Glutamatergic neuron (in vitro differentiated cells): Measurements from ENCODE around the gene TBCE. TPM values are rescaled to one million over a fixed set of nuclear protein-coding genes. Genes with fewer than 3 reads are reported as not detected.

Source experiments
- DNase-seq: peaks from one replicate; pipeline ENCODE4 v3.0.0; 2022
- H3K27ac Mint-ChIP-seq: one replicate; pipeline ENCODE4 v1.8.0; 2020; ENCODE audit warnings: mild to moderate bottlenecking, mixed read lengths, inconsistent platforms; ENCODE audit not compliant: unreplicated experiment
- H3K27me3 Mint-ChIP-seq: one replicate; pipeline ENCODE4 v1.8.0; 2020; ENCODE audit warnings: mild to moderate bottlenecking, moderate library complexity, mixed read lengths, inconsistent platforms; ENCODE audit not compliant: unreplicated experiment
- H3K36me3 Mint-ChIP-seq: one replicate; pipeline ENCODE4 v1.8.0; 2020; ENCODE audit warnings: mild to moderate bottlenecking, mixed read lengths, inconsistent platforms; ENCODE audit not compliant: unreplicated experiment
- H3K4me1 Mint-ChIP-seq: one replicate; pipeline ENCODE4 v1.8.0; 2020; ENCODE audit warnings: mild to moderate bottlenecking, low read depth, mixed read lengths, inconsistent platforms; ENCODE audit not compliant: unreplicated experiment
- H3K4me3 Mint-ChIP-seq: one replicate; pipeline ENCODE4 v1.8.0; 2020; ENCODE audit warnings: mild to moderate bottlenecking, mixed read lengths, inconsistent platforms; ENCODE audit not compliant: unreplicated experiment
- H3K9me3 Mint-ChIP-seq: one replicate; pipeline ENCODE4 v1.8.0; 2020; ENCODE audit warnings: mild to moderate bottlenecking, moderate library complexity, mixed read lengths, inconsistent platforms; ENCODE audit not compliant: unreplicated experiment
- total RNA-seq: library from RNA; stranded (reverse); fragmentation: NEBNext Ultra II Directional; extraction: Animal tissue kit (Norgen Biotek cat#: 25700); gene quantifications from one replicate; pipeline ENCODE4 v1.2.1, GENCODE V29; 2021; ENCODE audit not compliant: unreplicated experiment
- TF ChIP-seq, protein P1 (sequence below): fragments of 200-600 bp; sonication (generic); IDR thresholded peaks from one replicate; pipeline ENCODE4 v1.5.0; 2021; ENCODE audit not compliant: partially characterized antibody, unreplicated experiment

Gene TBCE
- total RNA-seq, 1 donor from 2014 or later: 30.7 TPM

DNA sequence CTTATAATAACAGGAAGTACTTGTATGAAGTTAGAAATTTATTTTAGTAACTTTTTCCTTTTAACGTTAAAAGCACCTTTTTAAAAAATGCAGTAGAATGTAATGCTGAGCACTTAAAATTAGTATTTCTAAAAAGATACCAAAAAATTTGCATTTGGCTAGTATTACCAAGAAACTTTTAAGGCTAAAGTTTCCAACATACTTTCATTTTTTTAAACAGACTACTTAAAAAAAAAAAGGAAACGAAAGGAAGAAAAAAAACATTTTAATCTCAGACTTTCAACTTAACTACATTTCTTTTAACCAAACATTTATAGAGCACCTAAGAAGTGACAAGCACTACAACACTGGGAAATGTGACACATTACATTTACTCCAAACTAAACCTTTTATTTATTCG, 42.1 kb upstream of the TBCE start:
- Mint-ChIP-seq H3K4me1 (peaks cover 20% of the 10 kb centered on the region), H3K36me3 (no peaks in the 10 kb centered on the region), H3K27me3 (peaks cover 8% of the 10 kb centered on the region), H3K27ac (no peak overlapping the region), H3K9me3 (peaks cover 5% of the 10 kb centered on the region), H3K4me3 (peak overlapping the region; percentile 6)
- TF ChIP-seq, protein P1, sequence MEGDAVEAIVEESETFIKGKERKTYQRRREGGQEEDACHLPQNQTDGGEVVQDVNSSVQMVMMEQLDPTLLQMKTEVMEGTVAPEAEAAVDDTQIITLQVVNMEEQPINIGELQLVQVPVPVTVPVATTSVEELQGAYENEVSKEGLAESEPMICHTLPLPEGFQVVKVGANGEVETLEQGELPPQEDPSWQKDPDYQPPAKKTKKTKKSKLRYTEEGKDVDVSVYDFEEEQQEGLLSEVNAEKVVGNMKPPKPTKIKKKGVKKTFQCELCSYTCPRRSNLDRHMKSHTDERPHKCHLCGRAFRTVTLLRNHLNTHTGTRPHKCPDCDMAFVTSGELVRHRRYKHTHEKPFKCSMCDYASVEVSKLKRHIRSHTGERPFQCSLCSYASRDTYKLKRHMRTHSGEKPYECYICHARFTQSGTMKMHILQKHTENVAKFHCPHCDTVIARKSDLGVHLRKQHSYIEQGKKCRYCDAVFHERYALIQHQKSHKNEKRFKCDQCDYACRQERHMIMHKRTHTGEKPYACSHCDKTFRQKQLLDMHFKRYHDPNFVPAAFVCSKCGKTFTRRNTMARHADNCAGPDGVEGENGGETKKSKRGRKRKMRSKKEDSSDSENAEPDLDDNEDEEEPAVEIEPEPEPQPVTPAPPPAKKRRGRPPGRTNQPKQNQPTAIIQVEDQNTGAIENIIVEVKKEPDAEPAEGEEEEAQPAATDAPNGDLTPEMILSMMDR: no peak
- no peak for DNase-seq

DNA sequence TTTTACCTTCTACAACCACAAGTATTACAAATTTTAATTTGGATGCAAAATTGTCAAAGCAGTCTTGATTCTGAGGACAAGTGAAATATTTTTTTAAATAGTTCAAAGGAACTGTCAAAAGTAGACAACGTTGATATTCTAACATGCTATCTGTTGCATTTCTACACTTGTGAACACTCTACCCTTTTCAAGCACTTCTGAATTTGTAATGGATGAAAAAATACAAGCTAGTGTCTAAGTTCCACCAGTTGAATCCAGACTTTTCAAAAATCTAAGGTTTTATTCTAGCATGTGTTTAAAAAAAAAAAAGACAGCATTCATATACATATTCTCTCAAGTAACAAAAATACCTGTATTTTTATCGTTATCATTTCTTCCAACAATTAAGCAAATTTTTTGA, 41.4 kb upstream of the TBCE start:
- peak overlapping the region; percentile 98 for H3K4me3 Mint-ChIP-seq
- peak overlapping the region; percentile 90 for H3K27ac Mint-ChIP-seq
- peaks cover 5% of the 10 kb centered on the region for H3K9me3 Mint-ChIP-seq
- TF ChIP-seq, protein P1: no peak
- peaks cover 21% of the 10 kb centered on the region for H3K4me1 Mint-ChIP-seq
- no peaks in the 10 kb centered on the region for H3K36me3 Mint-ChIP-seq
- no peak for DNase-seq
- H3K27me3 Mint-ChIP-seq: peaks cover 6% of the 10 kb centered on the region

DNA sequence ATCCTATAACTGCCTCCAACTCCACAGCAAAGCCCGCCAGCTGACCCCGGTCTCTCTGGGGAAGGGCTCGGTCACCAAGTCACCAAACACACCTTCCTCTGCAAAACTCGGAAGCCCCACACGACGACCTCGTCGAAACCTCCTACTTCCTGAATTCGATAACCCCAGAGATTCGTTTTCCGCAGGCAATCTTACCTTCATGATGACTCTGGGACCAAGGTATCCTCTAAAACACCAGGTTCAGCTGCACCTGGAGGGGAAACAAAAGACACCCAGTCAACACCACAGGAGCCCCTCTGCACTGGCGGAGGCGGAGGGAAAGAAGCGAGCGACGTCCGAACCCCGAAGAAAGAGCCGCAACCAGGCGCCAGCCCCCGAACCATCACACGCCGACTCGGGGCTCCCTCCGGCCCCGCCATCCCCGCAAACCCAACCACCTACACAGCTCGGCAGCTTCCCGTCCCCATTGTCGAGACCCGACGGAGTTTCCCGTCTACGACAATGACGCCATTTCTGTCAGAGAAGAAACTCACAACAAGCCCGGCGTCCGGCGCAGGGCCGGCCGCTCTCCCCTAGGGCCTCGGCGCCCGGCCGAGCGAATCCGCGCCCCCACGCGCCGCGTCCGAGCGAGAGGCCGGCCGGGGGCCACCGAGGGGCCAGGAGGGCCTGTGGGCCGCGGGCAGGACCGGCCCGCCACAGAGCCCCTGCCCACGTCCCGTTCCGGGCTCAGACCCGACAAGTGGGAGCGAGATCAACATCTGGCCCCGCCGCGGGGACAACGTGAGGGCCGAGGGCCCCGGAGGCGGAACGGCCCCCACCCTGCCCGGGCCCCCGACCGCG, 40.3 kb upstream of the TBCE start:
- Mint-ChIP-seq H3K27ac (peak overlapping the region; percentile 93), H3K4me1 (peaks cover 25% of the 10 kb centered on the region), H3K4me3 (peak overlapping the region; percentile 98), H3K36me3 (no peaks in the 10 kb centered on the region), H3K9me3 (peaks cover 5% of the 10 kb centered on the region), H3K27me3 (peaks cover 7% of the 10 kb centered on the region)
- DNase-seq: peak; percentile 68
- TF ChIP-seq, protein P1: no peak

DNA sequence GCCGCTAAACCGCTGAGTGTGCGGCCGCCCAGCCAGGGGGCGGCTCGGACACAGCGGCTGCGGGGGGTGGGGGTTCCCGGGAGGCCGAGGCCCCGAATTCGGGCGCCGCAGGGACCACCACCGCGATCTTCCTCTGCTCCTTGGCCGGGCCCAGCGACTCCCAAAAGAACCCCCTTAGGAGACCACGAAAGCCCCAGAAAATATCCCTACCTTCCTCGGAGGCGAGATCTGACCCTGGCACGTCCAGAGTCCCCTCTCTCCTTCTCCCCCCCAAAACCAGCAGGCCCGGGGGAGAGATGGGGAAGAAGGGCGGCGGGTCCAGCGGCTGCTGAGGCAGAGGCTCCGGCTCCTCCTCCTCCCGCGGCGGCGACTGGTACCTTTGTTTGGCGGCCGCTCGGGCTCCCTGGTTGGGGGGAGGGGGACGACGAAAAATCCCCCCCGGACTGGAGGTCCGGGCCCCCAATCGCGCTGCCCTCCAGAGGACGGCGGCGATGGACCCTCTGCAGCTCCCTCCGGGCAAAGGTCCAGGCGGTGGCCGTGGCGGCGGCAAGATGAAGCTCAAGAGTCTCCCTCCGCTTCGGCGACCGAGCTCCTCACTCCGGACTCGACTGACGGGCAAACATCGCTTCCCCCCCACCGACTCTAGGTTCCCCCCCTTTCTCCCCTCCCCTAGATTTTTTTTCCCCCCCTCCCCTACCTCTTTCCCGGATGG, 39.5 kb upstream of the TBCE start, which contains the start of gene ARID4B:
Gene ARID4B, minus strand, starts transcription at position 621 of the 712 bp plus-strand sequence. CDS start 1,260 bp downstream, outside the sequence.
- peak; percentile 81 for DNase-seq
- TF ChIP-seq, protein P1: no peak
- H3K9me3 Mint-ChIP-seq: peaks cover 5% of the 10 kb centered on the region
- peaks cover 7% of the 10 kb centered on the region for H3K27me3 Mint-ChIP-seq
- H3K27ac Mint-ChIP-seq: peak within 1 kb of the TSS; percentile 93
- peaks cover 22% of the 10 kb centered on the region for H3K4me1 Mint-ChIP-seq
- H3K4me3 Mint-ChIP-seq: peak within 1 kb of the TSS; percentile 98
- no peaks in the 10 kb centered on the region for H3K36me3 Mint-ChIP-seq
